GM21717 (cell line): ENCODE measurements around the gene NTRK3.
"Not testable (repeated sequence)": the region's sequence is repeated elsewhere in the genome, so short reads cannot be mapped to it uniquely, and the experiment has no call there.

Experiments
- ATAC-seq: cut with Tn5 transposase; IDR thresholded peaks from one replicate; pipeline ENCODE4 v1.9.1; 2021; ENCODE audit warnings: mild to moderate bottlenecking, moderate library complexity; ENCODE audit not compliant: unreplicated experiment

NTRK3 gene

GRCh38 chr15:88042047-88042446 is 214.5 kb downstream of the NTRK3 start:
- ATAC-seq = no peak

GRCh38 chr15:88040516-88040915 is 216.0 kb downstream of the NTRK3 start:
- ATAC-seq = no peak

GRCh38 chr15:88038261-88038660 is 218.3 kb downstream of the NTRK3 start:
- ATAC-seq = no peak

GRCh38 chr15:88036154-88036839 is 220.2 kb downstream of the NTRK3 start:
- ATAC-seq = no peak

- ATAC-seq = no peak
Observed at GRCh38 chr15:88035381-88035780, 221.2 kb downstream of the NTRK3 start.

GRCh38 chr15:88033421-88033820 is 223.1 kb downstream of the NTRK3 start:
- ATAC-seq = not testable (repeated sequence)

- no peak for ATAC-seq
Observed at GRCh38 chr15:88032787-88033186, 223.8 kb downstream of the NTRK3 start.

- no peak for ATAC-seq
Observed at GRCh38 chr15:88031461-88031860, 225.1 kb downstream of the NTRK3 start.

- ATAC-seq = no peak
Observed at GRCh38 chr15:88029696-88030095, 226.8 kb downstream of the NTRK3 start.

GRCh38 chr15:88028024-88028423 is 228.5 kb downstream of the NTRK3 start:
- no peak for ATAC-seq

- ATAC-seq = no peak
Observed at GRCh38 chr15:88023914-88024313, 232.6 kb downstream of the NTRK3 start.

GRCh38 chr15:88022716-88023115 is 233.8 kb downstream of the NTRK3 start:
- ATAC-seq = no peak

- no peak for ATAC-seq
Observed at GRCh38 chr15:88021601-88022000, 234.9 kb downstream of the NTRK3 start.

GRCh38 chr15:88020806-88021205 is 235.7 kb downstream of the NTRK3 start:
- no peak for ATAC-seq

- no peak for ATAC-seq
Observed at GRCh38 chr15:88019656-88020055, 236.9 kb downstream of the NTRK3 start.

- no peak for ATAC-seq
Observed at GRCh38 chr15:88018869-88019641, 237.5 kb downstream of the NTRK3 start.

GRCh38 chr15:88017753-88018152 is 238.8 kb downstream of the NTRK3 start:
- no peak for ATAC-seq

- ATAC-seq = no peak
Observed at GRCh38 chr15:88016406-88016805, 240.1 kb downstream of the NTRK3 start.

GRCh38 chr15:88015228-88015860 is 241.2 kb downstream of the NTRK3 start:
- no peak for ATAC-seq

GRCh38 chr15:88014454-88015160 is 241.9 kb downstream of the NTRK3 start:
- no peak for ATAC-seq

- no peak for ATAC-seq
Observed at GRCh38 chr15:88013111-88013510, 243.4 kb downstream of the NTRK3 start.
